Measurements from ENCODE around the gene TROAP.

Gene TROAP

GRCh38 chr12:49335118-49335954, 12.3 kb downstream of the TROAP start:
- CTCF ChIA-PET, result interaction anchor here (0.6 to 11.4 kb wide), 10 partner anchors 8 to 254 kb away, joined by 3 to 185 read pairs (median 8); partner anchors contain the start of genes DNAJC22, PRPH and TROAP
- peaks cover 0 to 20% of the 10 kb centered on the region in 2 experiments; a peak in 1 of 3 replicates for H3K36me3 ChIP-seq (ENCODE audit: control insufficient read depth in 2 of 2, insufficient read depth in 1 of 2, low read length in 2 of 2)
- peaks cover 15% of the 10 kb centered on the region; the same call in 1 of the 2 replicates for H3K4me1 ChIP-seq (ENCODE audit: control insufficient read depth, insufficient read depth, low read length)
- H3K27ac ChIP-seq (ENCODE audit: extremely low read depth, low read depth, low read length), result no peak overlapping the region
- POLR2A ChIA-PET, result interaction anchor here (1.0 to 8.2 kb wide), 5 partner anchors 9 to 38 kb away, joined by 3 to 82 read pairs (median 3); partner anchors contain the start of gene TROAP
- TF ChIP-seq ZNF707 (tag by site-specific recombination; IDR thresholded peaks at IDR 0.05), result no peak
- no peak for TF ChIP-seq ZNF23 (tag by site-specific recombination; IDR thresholded peaks at IDR 0.05; ENCODE audit: borderline replicate concordance)
- TF ChIP-seq KLF10 (tag by site-specific recombination; IDR thresholded peaks at IDR 0.05), result no peak
- no peak for TF ChIP-seq SP7 (tag by site-specific recombination; IDR thresholded peaks at IDR 0.05)
- no peak for TF ChIP-seq ZNF76 (tag by site-specific recombination; IDR thresholded peaks at IDR 0.05; ENCODE audit: borderline replicate concordance, low read depth)
- TF ChIP-seq ZNF280C (tag by site-specific recombination; IDR thresholded peaks at IDR 0.05), result no peak
- TF ChIP-seq ZNF341 (tag by site-specific recombination; IDR thresholded peaks at IDR 0.05; ENCODE audit: low read depth), result peak; percentile 36; the same call in 1 of the 2 replicates
- no peak for TF ChIP-seq MEIS1 (CRISPR knock-in tag; IDR thresholded peaks at IDR 0.05; ENCODE audit: borderline replicate concordance)
- no peak for TF ChIP-seq ZNF639 (tag by site-specific recombination; IDR thresholded peaks at IDR 0.05)
- H3K9me3 ChIP-seq (ENCODE audit: control insufficient read depth, insufficient read depth, low read depth, low read length), result no peaks in the 10 kb centered on the region
- H3K4me3 ChIP-seq (ENCODE audit: low read depth, low read length), result no peak overlapping the region

- Histone ChIP-seq H3K27ac (ENCODE audit: extremely low read depth, low read depth, low read length) (no peak overlapping the region), H3K9me3 (ENCODE audit: control insufficient read depth, insufficient read depth, low read depth, low read length) (no peaks in the 10 kb centered on the region), H3K4me3 (ENCODE audit: low read depth, low read length) (no peak overlapping the region), H3K4me1 (ENCODE audit: control insufficient read depth, insufficient read depth, low read length) (peaks cover 9% of the 10 kb centered on the region; the same call in 1 of the 2 replicates), H3K36me3 (ENCODE audit: control insufficient read depth in 2 of 2, insufficient read depth in 1 of 2, low read length in 2 of 2) (peaks cover 0 to 12% of the 10 kb centered on the region in 2 experiments; a peak in 1 of 3 replicates)
- POLR2A ChIA-PET, result interaction anchor here (0.8 to 8.2 kb wide), 4 partner anchors 10 to 39 kb away, joined by 3 to 82 read pairs (median 5); partner anchors contain the start of gene TROAP
- CTCF ChIA-PET, result interaction anchor here (1.0 to 11.4 kb wide), 9 partner anchors 11 to 287 kb away, joined by 3 to 185 read pairs (median 7); partner anchors contain the start of genes DNAJC22, PRPF40B, PRPH and TROAP
- TF ChIP-seq ZNF518A (tag by site-specific recombination; conservative IDR thresholded peaks at IDR 0.05; ENCODE audit: low read depth) (no peak), ZEB2 (tag by site-specific recombination; IDR thresholded peaks at IDR 0.05) (no peak), ZNF704 (tag by site-specific recombination; IDR thresholded peaks at IDR 0.05) (no peak), ZBTB10 (tag by site-specific recombination; IDR thresholded peaks at IDR 0.05) (no peak), GLI2 (tag by site-specific recombination; IDR thresholded peaks at IDR 0.05; ENCODE audit: borderline replicate concordance, low read depth) (no peak), YY2 (tag by site-specific recombination; IDR thresholded peaks at IDR 0.05) (no peak), ZNF514 (tag by site-specific recombination; IDR thresholded peaks at IDR 0.05) (no peak), ZNF292 (tag by site-specific recombination; IDR thresholded peaks at IDR 0.05; ENCODE audit: borderline replicate concordance, low read depth) (no peak), ZBTB21 (tag by site-specific recombination; IDR thresholded peaks at IDR 0.05) (no peak), ZNF366 (tag by site-specific recombination; conservative IDR thresholded peaks at IDR 0.05) (no peak)
Observed at GRCh38 chr12:49335955-49336644, 13.0 kb downstream of the TROAP start.

All from HEK293 (cell line).